K562 (cell line): ENCODE results near the gene TMEM132C. TPM values are rescaled to one million over a fixed set of nuclear protein-coding genes. Genes with fewer than 3 reads are reported as not detected.

Experiments used
- ATAC-seq: fragments of 200-7000 bp; cut with Tn5 transposase; 3 replicates; pipeline ENCODE4 v1.9.1; 2020; ENCODE audit warnings: moderate library complexity
- BruUV-seq: library from RNA; stranded (reverse); fragments of 400-500 nt; replicated peaks from 2 replicates; lab custom pipeline; 2021; lab: Mats Ljungman, UMichigan
- CTCF ChIA-PET: fragments of 300-600 bp; formaldehyde crosslinking; extraction: SDS; loops from one replicate; lab custom pipeline; 2021; ENCODE audit warnings: low intra/inter-chr PET ratio; lab: Yijun Ruan, JAX
- POLR2A ChIA-PET: fragments of 300-600, 350-650 bp; sonication (Branson Sonifier 250); formaldehyde crosslinking; extraction: SDS; loops from one replicate; lab custom pipeline; 2021; ENCODE audit warnings: antibody characterized with exemption, inconsistent platforms; lab: Yijun Ruan, JAX
- DNase-seq, 4 experiments: peaks; one replicate each; pipeline versions ENCODE4 v3.0.0 to v3.0.0-alpha.2; 2011 to 2018; ENCODE audit warnings: low spot score in 3 of 4, mixed read lengths in 3 of 4; ENCODE audit errors: extremely low read depth in 1 of 4
- FAIRE-seq: peaks from 2 replicates; lab custom pipeline; 2011; peaks lifted over from hg19 to GRCh38; lab: Jason Lieb, UNC
- H2AFZ ChIP-seq: 2 replicates; pipeline ENCODE4 v1.6.0; 2011; ENCODE audit warnings: low read depth, low read length, control low read depth, inconsistent platforms
- H3K27ac ChIP-seq: fragments of 200-600 bp; 3 replicates; pipeline ENCODE4 v1.8.0; 2011; ENCODE audit warnings: low read depth, mild to moderate bottlenecking, control low read depth, inconsistent platforms, low read length, moderate library complexity, mixed read lengths; ENCODE audit errors: extremely low read depth
- H3K27me3 ChIP-seq, 2 experiments: fragments of 300-600 bp in 1 of 2; 2 replicates in 1 of 2; 3 replicates in 1 of 2; pipeline versions ENCODE4 v1.6.0 to v1.8.0; 2011; ENCODE audit warnings: inconsistent platforms in 2 of 2, low read length in 2 of 2, mild to moderate bottlenecking in 1 of 2, mixed read lengths in 1 of 2, moderate library complexity in 1 of 2; ENCODE audit not compliant: control insufficient read depth in 2 of 2, insufficient read depth in 2 of 2
- H3K36me3 ChIP-seq: fragments of 300-600 bp; 3 replicates; pipeline ENCODE4 v1.8.0; 2011; ENCODE audit warnings: mild to moderate bottlenecking, low read length, inconsistent platforms; ENCODE audit not compliant: control insufficient read depth, insufficient read depth
- H3K4me1 ChIP-seq, 2 experiments: fragments of 200-600 bp in 1 of 2; replicated peaks in 1 of 2; 2 replicates in 1 of 2; 3 replicates in 1 of 2; pipeline versions ENCODE4 v1.5.1 to v1.8.0; 2011; ENCODE audit warnings: inconsistent platforms in 2 of 2, low read length in 2 of 2, mild to moderate bottlenecking in 1 of 2, mixed read lengths in 1 of 2, moderate library complexity in 1 of 2; ENCODE audit not compliant: control insufficient read depth in 2 of 2, insufficient read depth in 2 of 2
- H3K4me2 ChIP-seq: 2 replicates; pipeline ENCODE4 v1.6.1; 2011; ENCODE audit warnings: low read length, control low read depth, inconsistent platforms, mixed read lengths; ENCODE audit not compliant: insufficient read depth
- H3K4me3 ChIP-seq: fragments of 200-600 bp; sonication (generic), shearing (Covaris generic); 2 replicates; pipeline ENCODE4 v1.5.1; 2016; ENCODE audit warnings: control low read depth, inconsistent platforms
- H3K79me2 ChIP-seq: fragments of 200-600 bp; 3 replicates; pipeline ENCODE4 v1.8.0; 2011; ENCODE audit warnings: low read length, inconsistent platforms; ENCODE audit not compliant: control insufficient read depth, insufficient read depth
- H3K9ac ChIP-seq, 2 experiments: 2 replicates each; pipeline versions ENCODE4 v1.6.0 to v1.6.1; 2011; ENCODE audit warnings: low read depth in 2 of 2, low read length in 2 of 2, control low read depth in 1 of 2, inconsistent platforms in 1 of 2, mild to moderate bottlenecking in 1 of 2, mixed read lengths in 1 of 2; ENCODE audit not compliant: insufficient read depth in 1 of 2
- H3K9me1 ChIP-seq: one replicate; pipeline ENCODE4 v1.6.0; 2011; ENCODE audit warnings: inconsistent platforms, mild to moderate bottlenecking, low read length, moderate library complexity; ENCODE audit not compliant: control insufficient read depth, insufficient read depth
- H3K9me3 ChIP-seq: replicated peaks from 2 replicates; pipeline ENCODE4 v1.5.1; 2011; ENCODE audit warnings: low read depth, low read length, inconsistent platforms; ENCODE audit not compliant: control insufficient read depth, insufficient read depth
- H4K20me1 ChIP-seq: replicated peaks from 2 replicates; pipeline ENCODE4 v1.6.1; 2011; ENCODE audit warnings: low read length, inconsistent platforms, mixed read lengths; ENCODE audit not compliant: control insufficient read depth, insufficient read depth
- ATF4 ChIP-seq: fragments of 450-650 bp; formaldehyde crosslinking; IDR thresholded peaks from 2 replicates; pipeline ENCODE4 v1.4.0; 2022; ENCODE audit warnings: mild to moderate bottlenecking, moderate library complexity
- CBX5 ChIP-seq: IDR thresholded peaks from 2 replicates; pipeline ENCODE4 v1.6.1; 2014; ENCODE audit warnings: low read depth, borderline replicate concordance
- TAF15 ChIP-seq: fragments of 200-400 bp; formaldehyde crosslinking; IDR thresholded peaks from 2 replicates; pipeline ENCODE4 v1.6.1; 2017; ENCODE audit warnings: mild to moderate bottlenecking, low read depth, low read length, moderate library complexity
- TBP ChIP-seq: optimal IDR thresholded peaks from 2 replicates; pipeline ENCODE3; 2011; ENCODE audit warnings: low read depth, low read length, improper control_type of control experiment
- ZNF518B ChIP-seq: fragments of 250-450 bp; sonication (Bioruptor Pico); IDR thresholded peaks from 2 replicates; pipeline ENCODE4 v1.5.0; 2021; ENCODE audit warnings: mild to moderate bottlenecking, moderate library complexity
- ZNF639 ChIP-seq, 2 experiments: fragments of 200-800 bp in 1 of 2; sonication (Bioruptor generic) in 1 of 2; sonication (generic) in 1 of 2; formaldehyde crosslinking in 1 of 2; IDR thresholded peaks in 1 of 2; conservative IDR thresholded peaks in 1 of 2; 2 replicates each; pipeline versions ENCODE4 v1.5.0 to v1.6.1; 2016 to 2020; ENCODE audit warnings: missing compliant biosample characterization in 1 of 2, missing genetic modification characterization in 1 of 2, missing genetic modification reagents in 1 of 2
- ZNF740 ChIP-seq, 3 experiments: fragments of 200-800 bp in 1 of 3; sonication (Bioruptor generic) in 1 of 3; sonication (generic) in 1 of 3; formaldehyde crosslinking in 1 of 3; IDR thresholded peaks; 2 replicates each; pipeline versions ENCODE4 v1.6.1 to v1.8.0; 2016 to 2022; ENCODE audit warnings: mild to moderate bottlenecking in 2 of 3, missing compliant biosample characterization in 2 of 3, missing genetic modification characterization in 2 of 3, missing genetic modification reagents in 1 of 3
- WGBS: fragments of 100-300 bp; shearing (Covaris generic); methylation state at CpG from one replicate; pipeline ENCODE4 v1.1.6; 2016; ENCODE audit warnings: low coverage, mixed read lengths; ENCODE audit not compliant: insufficient coverage; ENCODE audit errors: missing lambda C conversion rate; 5-methylcytosine and 5-hydroxymethylcytosine counted together
- in situ Hi-C: fragments of 300-500 bp; cut with MboI; formaldehyde crosslinking; loops from 4 replicates; pipeline ENCODE4 v1.15.0; 2018; ENCODE audit warnings: inconsistent platforms, mixed read lengths
- intact Hi-C: fragments of 100-400 bp; cut with micrococcal nuclease; formaldehyde crosslinking; loops from 2 replicates; pipeline ENCODE4 v1.14.2; 2022
- polyA plus RNA-seq, 8 experiments: library from polyadenylated mRNA; depleted of rRNA in 4 of 8; stranded (reverse) in 5 of 8; unstranded in 3 of 8; fragments of >200 nt; fragmentation: Nextera tagmentation in 2 of 8; fragmentation: Illumina TruSeq in 1 of 8; extraction: Ambion mirVana in 2 of 8; extraction: Trizol in 1 of 8; gene quantifications; 2 replicates each; pipeline versions ENCODE4 v1.2.1 to v1.2.3, GENCODE V29; 2011 to 2014; ENCODE audit warnings: inconsistent platforms in 1 of 8, missing spikeins in 1 of 8
- total RNA-seq, 7 experiments: library from RNA; depleted of rRNA in 6 of 7; stranded (reverse); fragments of >200 nt in 6 of 7; fragmentation: Illumina TruSeq in 2 of 7; extraction: Trizol in 2 of 7; gene quantifications; 2 replicates each; pipeline versions ENCODE4 v1.2.1 to v1.2.3, GENCODE V29; 2011 to 2021; ENCODE audit warnings: low replicate concordance in 1 of 7

Gene TMEM132C
- total and polyA plus RNA-seq, 9 of the 15 experiments (the other 6 are each of a cell fraction or from before 2014, with no cell fraction given) = not detected

- WGBS = 2% methylated on average over 9 of the region's 12 CpGs
- FAIRE-seq (no peak), ATAC-seq (no peak), DNase-seq (no peak)
- Histone ChIP-seq H3K27ac (no peak overlapping the region), H3K79me2 (no peaks in the 10 kb centered on the region), H3K4me3 (no peak overlapping the region), H3K27me3 (peaks cover 0 to 10% of the 10 kb centered on the region in 2 experiments; a peak in 1 of 5 replicates), H3K9me3 (no peaks in the 10 kb centered on the region; the same call in 1 of the 2 replicates), H3K9me1 (no peaks in the 10 kb centered on the region), H3K4me1 (no peaks in the 10 kb centered on the region), H2AFZ (no peak overlapping the region), H3K9ac (no peak overlapping the region), H3K4me2 (no peak overlapping the region), H3K36me3 (no peaks in the 10 kb centered on the region), H4K20me1 (no peaks in the 10 kb centered on the region)
- BruUV-seq = no TSS peak
- in situ Hi-C loops = no loop called here
- TF ChIP-seq ZNF740 (CRISPR knock-in tag; IDR thresholded peaks at IDR 0.05) = no peak
- no peak for TF ChIP-seq ZNF740 (tag; IDR thresholded peaks at IDR 0.05)
- no peak for TF ChIP-seq ZNF518B (CRISPR knock-in tag)
- no peak for TF ChIP-seq ZNF639 (CRISPR knock-in tag; conservative IDR thresholded peaks at IDR 0.05 in 1 of 2, IDR thresholded peaks at IDR 0.05 in 1 of 2)
- no peak for TF ChIP-seq TAF15
- TF ChIP-seq ATF4 (CRISPR knock-in tag) = no peak
- no peak for TF ChIP-seq TBP
- TF ChIP-seq CBX5 = no peak
- ChIA-PET POLR2A (no interaction called here), CTCF (no interaction called here)
- intact Hi-C loops = no loop called here
Observed at GRCh38 chr12:128266086-128266485, 884 bp upstream of the TMEM132C start.
